ENCODE results near the gene PCGF1.
"Not testable (repeated sequence)": the region's sequence is repeated elsewhere in the genome, so short reads cannot be mapped to it uniquely, and the experiment has no call there.

The PCGF1 gene

DNA sequence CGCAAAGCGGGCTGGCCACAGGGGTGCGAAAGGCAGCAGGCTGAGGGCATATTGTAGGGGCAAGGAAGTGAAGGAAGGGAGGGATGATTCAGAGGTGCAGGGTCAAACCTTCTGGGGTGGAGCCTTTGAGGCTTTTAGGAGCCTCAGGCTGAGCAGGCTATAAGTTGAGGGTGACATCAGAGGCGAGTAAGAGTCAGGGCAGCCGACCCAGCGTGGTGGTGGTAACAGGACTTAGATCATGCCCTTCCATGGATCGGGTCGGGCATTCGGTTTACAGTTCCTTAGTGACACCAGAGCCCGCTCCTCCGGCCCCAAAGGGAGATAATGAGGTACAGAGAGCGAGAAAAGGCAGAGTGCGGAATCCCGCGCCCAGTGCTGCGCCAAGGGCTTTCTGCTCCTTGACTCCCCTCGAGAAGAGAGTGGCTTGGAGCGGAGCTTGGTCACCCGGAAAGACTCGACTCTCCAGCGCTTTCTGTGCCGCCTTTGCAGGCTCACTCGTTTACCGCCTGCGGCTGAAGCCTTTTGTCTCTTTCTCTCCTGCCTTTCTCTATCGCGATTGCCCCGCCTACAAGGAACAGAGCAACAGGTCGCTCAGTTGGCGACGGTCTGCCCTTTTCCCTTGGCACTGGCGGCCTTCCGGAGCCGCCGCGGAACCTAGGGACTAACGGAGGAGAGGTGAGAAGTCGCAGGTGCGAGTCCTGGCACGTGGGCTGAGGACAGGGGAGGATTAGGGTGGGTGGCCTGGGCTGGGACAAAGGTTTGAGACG, 8.8 kb downstream of the PCGF1 start:
- DNase-seq, result no peak

- DNase-seq, result peak; percentile 32
Measured at GRCh38 chr2:74497777-74498499, 9.6 kb downstream of the PCGF1 start.

- no peak for DNase-seq
Measured at GRCh38 chr2:74496997-74497776, 10.3 kb downstream of the PCGF1 start.

GRCh38 chr2:74495440-74495839, 12.1 kb downstream of the PCGF1 start:
- DNase-seq, result no peak

DNA sequence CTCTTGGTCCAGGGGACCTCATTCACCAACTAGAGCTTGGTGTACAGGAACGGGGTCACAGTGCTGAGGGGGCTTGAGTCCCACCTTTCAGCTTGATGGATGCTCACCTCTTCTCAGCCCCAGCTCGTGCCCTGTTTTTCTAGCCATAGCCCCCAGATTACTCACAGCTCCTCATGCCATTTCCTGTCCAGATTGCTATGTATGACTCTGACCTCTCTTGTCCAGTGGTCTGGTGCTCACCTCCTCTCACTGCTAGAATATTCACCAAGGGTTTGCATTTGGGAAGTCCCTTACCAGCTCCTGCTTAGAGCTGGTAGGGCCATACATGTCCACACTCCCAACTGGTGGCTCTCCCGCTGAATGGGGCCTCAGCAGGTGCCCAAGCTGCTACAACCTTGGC, 13.9 kb downstream of the PCGF1 start:
- no peak for DNase-seq

DNA sequence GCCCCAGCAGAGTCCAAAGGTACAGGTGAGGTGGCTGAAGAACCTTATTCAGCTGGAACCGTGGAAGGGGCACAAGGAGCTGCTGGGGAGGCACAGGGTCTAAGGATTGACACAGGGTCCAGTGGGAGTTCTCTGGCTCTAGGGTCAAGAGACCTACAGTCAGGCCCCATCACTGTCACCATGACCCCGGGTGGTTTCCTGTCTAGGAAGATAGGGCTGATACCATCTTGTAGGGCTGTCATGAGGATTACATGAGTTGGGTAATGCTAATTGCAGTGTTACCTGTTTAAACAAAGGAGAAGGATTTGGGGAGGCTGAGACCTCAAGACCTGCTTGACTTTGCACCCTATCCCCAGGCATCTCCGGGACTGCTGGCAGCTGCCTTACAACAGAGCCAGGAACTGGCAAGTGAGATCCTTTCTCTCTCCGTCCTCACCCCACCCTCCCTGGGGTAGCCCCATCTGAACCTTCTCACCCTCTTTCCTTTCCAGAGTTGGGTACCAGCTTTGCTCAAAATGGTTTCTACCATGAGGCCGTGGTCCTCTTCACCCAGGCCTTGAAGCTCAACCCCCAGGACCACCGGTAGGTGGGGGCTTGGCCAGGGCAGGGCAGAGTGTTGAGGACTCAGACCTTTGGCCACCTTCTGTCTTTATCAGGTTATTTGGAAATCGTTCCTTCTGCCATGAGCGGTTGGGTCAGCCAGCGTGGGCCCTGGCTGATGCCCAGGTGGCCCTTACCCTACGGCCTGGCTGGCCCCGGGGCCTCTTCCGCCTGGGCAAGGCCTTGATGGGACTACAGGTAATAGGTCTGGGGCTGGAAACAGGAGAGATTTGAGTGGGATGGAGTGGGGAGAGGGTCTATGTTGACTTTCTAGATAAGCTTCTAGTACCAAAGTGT, 15.6 kb downstream of the PCGF1 start:
- DNase-seq, result no peak

DNA sequence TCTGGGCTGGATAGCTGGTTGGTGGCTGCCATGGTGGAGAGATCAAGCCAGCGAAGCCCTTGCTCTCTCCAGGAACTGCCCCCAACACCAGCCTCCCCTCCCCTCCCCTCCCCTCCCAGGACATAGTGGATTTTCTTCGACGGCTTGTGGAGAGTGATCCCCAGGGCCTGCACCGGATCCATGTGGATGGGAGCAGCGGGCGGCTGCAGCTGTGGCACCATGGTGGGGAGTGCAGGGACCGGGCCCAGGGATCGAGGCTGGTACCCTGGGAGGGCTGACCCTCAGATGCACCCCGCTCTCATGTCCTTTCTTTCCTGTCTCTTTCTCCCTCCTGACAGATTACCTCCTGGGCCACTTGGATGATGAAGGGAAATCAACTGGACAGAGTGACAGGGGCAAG, 17.6 kb downstream of the PCGF1 start:
- DNase-seq, result no peak

DNA sequence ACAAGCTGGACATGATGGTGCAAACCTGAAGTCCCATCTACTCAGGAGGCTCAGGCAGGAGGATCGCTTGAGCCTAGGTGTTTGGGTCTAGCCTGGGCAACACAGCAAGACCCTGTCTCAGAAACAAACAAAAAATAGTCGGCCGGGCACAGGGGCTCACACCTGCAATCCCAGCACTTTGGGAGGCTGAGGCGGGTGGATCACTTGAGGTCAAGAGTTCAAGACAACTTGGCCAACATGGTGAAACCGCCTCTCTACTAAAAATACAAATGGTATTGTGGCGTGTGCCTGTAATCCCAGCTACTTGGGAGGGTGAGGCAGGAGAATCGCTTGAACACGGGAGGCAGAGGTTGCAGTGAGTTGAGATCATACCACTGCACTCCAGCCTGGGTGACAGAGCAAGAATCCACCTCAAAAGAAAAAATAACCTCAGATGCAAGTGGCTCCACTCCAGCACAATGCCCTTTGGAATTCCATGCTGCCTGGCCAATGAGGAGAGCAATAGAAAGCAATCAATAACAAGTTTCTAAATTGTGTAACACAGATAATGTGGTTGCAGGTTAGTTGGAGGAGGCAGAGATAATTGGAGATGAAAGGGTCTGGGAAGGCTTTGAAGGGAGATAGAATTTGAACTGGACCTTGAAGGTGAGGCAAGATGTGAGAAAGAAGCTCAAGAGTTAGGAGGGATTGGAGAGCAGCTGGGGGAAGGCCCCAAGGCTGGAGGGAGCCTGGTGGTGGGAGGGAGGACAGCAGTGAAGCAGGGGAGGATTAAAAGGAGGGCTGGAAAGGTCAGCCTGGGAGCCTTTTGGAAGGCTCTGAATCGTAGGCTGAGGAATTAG, 18.6 kb downstream of the PCGF1 start:
- DNase-seq, result no peak

DNA sequence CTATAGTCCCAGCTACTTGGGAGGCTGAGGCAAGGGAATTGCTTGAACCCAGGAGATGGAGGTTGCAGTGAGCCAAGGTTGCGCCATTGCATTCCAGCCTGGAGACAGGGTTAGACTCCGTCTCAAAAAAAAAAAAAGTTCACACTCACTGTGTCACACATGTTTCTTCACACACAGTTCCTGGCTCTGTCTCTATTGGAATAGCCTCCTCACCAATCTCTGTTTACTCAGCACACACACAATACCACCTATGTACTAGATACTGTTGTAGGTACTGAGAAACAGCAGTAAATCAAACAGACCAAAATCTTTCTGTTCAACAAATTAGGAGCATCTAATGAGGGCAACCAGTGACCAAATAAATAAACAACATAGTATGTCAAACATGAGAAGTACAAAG, 21.4 kb downstream of the PCGF1 start:
- DNase-seq, result no peak

DNA sequence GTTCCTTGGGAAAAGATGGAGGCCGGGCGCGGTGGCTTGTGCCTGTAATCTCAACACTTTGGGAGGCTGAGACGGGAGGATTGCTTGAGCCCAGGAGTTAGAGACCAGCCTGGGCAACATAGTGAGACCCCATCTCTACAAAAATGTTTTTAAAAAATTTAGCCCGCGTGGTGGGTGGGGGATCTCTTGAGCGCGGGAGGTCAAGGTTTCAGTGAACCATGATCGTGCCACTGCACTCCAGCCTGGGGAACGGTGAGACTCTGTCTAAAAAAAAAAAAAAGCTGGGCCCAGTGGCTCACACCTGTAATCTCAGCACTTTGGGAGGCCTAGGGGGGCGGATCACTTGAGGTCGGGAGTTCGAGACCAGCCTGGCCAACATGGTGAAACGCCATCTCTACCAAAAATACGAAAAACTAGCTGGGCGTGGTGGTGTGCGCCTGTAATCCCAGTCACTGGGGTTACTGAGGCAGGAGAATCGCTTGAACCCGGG, 23.8 kb downstream of the PCGF1 start:
- not testable (repeated sequence) for DNase-seq

- peak; percentile 95 for DNase-seq
Measured at GRCh38 chr2:74482801-74483674, 24.5 kb downstream of the PCGF1 start, which contains the start of the genes CCDC142 and TTC31. TSS of gene CCDC142 (minus strand) at chr2:74482998. CDS start at chr2:74482837, 161 bp downstream. TSS of gene TTC31 (plus strand) at chr2:74483081. CDS start at chr2:74483096, 15 bp downstream.

DNA sequence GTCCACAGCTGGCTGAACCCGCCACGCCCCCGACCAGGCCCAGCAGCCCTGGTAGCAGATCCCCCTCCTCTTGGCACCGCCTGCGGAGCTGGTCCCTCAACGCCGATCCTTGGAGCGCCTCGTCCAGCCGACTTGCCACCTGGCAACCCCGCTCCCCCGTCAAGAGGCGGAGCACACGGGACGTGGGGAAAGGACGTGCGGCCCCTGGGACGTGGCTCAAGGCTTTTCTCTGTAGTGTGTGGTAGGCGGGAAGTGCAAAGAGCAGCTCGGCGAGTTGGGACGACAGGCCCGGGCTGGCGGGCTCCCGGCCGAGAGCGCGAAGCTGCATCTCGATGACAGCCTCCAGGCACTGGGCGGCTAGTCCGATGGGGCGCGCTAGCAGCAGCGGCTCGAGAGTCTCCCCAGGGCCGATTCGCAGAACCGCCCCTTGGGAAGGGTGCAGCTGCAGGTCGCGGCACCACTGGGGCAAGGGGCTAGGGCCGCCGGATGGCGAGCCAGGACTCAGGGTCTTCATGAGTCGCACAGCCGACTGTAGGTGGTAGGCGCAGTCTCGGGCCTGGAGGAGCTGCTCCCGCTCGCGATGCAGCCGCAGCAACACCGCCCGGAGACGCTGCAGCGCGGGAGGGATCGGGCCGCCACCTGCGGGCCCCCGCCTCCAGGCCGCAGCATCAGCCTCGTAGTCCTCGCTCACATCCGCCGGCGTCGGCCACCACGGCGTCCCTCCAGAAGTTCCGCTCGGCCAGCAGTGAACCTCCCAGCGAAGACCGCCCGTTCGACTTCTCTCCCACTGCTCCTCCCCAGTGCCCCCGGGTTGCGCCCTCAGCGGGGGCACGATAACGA, 25.3 kb downstream of the PCGF1 start:
- peak; percentile 68 for DNase-seq

DNA sequence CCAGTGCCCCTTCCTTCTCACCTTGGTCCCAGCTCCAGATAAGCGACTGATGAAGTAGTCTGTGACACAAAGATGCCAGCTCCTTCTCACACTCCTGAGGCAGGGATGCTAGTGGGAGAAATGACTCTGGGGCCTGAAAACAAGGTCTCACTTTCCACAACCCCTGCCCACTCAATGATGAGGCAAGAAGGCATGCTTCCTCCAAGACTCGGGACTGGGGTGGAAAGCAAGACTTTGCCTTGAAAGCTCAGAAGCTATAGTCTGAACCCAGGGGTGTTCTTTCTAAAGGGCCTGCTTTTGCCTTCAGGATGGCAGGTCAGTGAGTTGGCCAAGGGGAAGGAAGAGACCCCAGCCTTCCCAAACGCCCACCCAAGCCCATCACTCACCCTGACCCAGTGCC, 26.1 kb downstream of the PCGF1 start:
- no peak for DNase-seq

GRCh38 chr2:74474899-74475298, 32.6 kb downstream of the PCGF1 start:
- no peak for DNase-seq

GRCh38 chr2:74474481-74474880, 33.0 kb downstream of the PCGF1 start:
- DNase-seq, result no peak

DNA sequence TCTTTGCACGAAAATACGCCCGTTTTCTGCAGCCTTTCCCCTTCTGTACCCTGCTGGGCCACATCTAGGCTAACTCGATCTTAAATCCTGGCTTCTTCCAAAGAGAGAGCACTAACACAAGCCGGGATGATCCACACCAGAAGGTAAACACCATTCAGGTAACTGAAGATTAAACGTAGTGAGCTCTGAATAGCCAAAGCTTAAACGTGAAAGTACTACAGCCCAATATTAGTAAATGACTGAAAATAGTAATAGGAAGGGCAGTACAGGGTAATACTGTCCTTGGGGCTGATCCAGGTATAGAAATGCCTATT, 34.6 kb downstream of the PCGF1 start:
- DNase-seq, result no peak

- peak; percentile 98 for DNase-seq
Measured at GRCh38 chr2:74472086-74472944, 35.2 kb downstream of the PCGF1 start, which contains the start of gene MRPL53. TSS of gene MRPL53 (minus strand) at chr2:74472680. CDS start at chr2:74472660, 20 bp downstream.
